Astrocyte (in vitro differentiated cells and primary cell): ENCODE data around the gene ESAM. TPM values are rescaled to one million over a fixed set of nuclear protein-coding genes. Genes with fewer than 3 reads are reported as not detected.

Experiments
- DNase-seq: peaks from one replicate; pipeline ENCODE4 v3.0.0-alpha.2; 2010; ENCODE audit warnings: low read depth
- FAIRE-seq: peaks from 2 replicates; lab custom pipeline; 2011; peaks lifted over from hg19 to GRCh38; lab: Jason Lieb, UNC
- H2AFZ ChIP-seq: 2 replicates; pipeline ENCODE4 v1.6.0; 2012; ENCODE audit warnings: low read depth, low read length, inconsistent platforms
- H3K27ac ChIP-seq: 2 replicates; pipeline ENCODE4 v1.5.1; 2011; ENCODE audit warnings: low read depth, low read length, inconsistent platforms
- H3K27me3 ChIP-seq: 2 replicates; pipeline ENCODE4 v1.6.0; 2011; ENCODE audit warnings: low read length, inconsistent platforms; ENCODE audit not compliant: insufficient read depth
- H3K36me3 ChIP-seq: 2 replicates; pipeline ENCODE4 v1.5.1; 2011; ENCODE audit warnings: low read length, inconsistent platforms; ENCODE audit not compliant: insufficient read depth
- H3K4me1 ChIP-seq: 2 replicates; pipeline ENCODE4 v1.5.1; 2011; ENCODE audit warnings: low read length, inconsistent platforms; ENCODE audit not compliant: insufficient read depth
- H3K4me2 ChIP-seq: 2 replicates; pipeline ENCODE4 v1.6.0; 2012; ENCODE audit warnings: low read length, inconsistent platforms
- H3K4me3 ChIP-seq: 2 replicates; pipeline ENCODE4 v1.5.1; 2011; ENCODE audit warnings: low read depth, mild to moderate bottlenecking, low read length, inconsistent platforms; ENCODE audit not compliant: insufficient read depth
- H3K79me2 ChIP-seq: 2 replicates; pipeline ENCODE4 v1.6.0; 2012; ENCODE audit warnings: mild to moderate bottlenecking, low read length, inconsistent platforms; ENCODE audit not compliant: insufficient read depth
- H3K9ac ChIP-seq: 2 replicates; pipeline ENCODE4 v1.6.0; 2012; ENCODE audit warnings: mild to moderate bottlenecking, low read length, inconsistent platforms
- H3K9me3 ChIP-seq: 2 replicates; pipeline ENCODE4 v1.5.1; 2012; ENCODE audit warnings: low read depth, mild to moderate bottlenecking, low read length, inconsistent platforms; ENCODE audit not compliant: insufficient read depth
- H4K20me1 ChIP-seq: 2 replicates; pipeline ENCODE4 v1.6.0; 2012; ENCODE audit warnings: low read length, inconsistent platforms; ENCODE audit not compliant: insufficient read depth
- H3K27ac Mint-ChIP-seq: one replicate; pipeline ENCODE4 v1.8.0; 2021; ENCODE audit warnings: mild to moderate bottlenecking, mixed read lengths; ENCODE audit not compliant: unreplicated experiment
- H3K27me3 Mint-ChIP-seq: one replicate; pipeline ENCODE4 v1.8.0; 2021; ENCODE audit warnings: low read depth, mixed read lengths; ENCODE audit not compliant: unreplicated experiment
- H3K36me3 Mint-ChIP-seq: one replicate; pipeline ENCODE4 v1.8.0; 2021; ENCODE audit warnings: low read depth, mixed read lengths; ENCODE audit not compliant: unreplicated experiment
- H3K4me1 Mint-ChIP-seq: one replicate; pipeline ENCODE4 v1.8.0; 2021; ENCODE audit warnings: low read depth, mixed read lengths; ENCODE audit not compliant: unreplicated experiment
- H3K4me3 Mint-ChIP-seq: one replicate; pipeline ENCODE4 v1.8.0; 2021; ENCODE audit warnings: mild to moderate bottlenecking, moderate library complexity, mixed read lengths; ENCODE audit not compliant: unreplicated experiment
- H3K9me3 Mint-ChIP-seq: one replicate; pipeline ENCODE4 v1.8.0; 2021; ENCODE audit warnings: mild to moderate bottlenecking, mixed read lengths; ENCODE audit not compliant: unreplicated experiment
- EZH2 ChIP-seq: IDR thresholded peaks from 2 replicates; pipeline ENCODE4 v1.6.1; 2012; ENCODE audit warnings: mild to moderate bottlenecking, low read length, inconsistent platforms; ENCODE audit not compliant: insufficient read depth
- total RNA-seq: library from RNA; stranded (reverse); gene quantifications from 2 replicates; pipeline ENCODE4 v1.2.1, GENCODE V29; 2021
- TF ChIP-seq, protein P1 (sequence below): IDR thresholded peaks from 2 replicates; pipeline ENCODE4 v1.5.1; 2011; ENCODE audit warnings: low read depth, mild to moderate bottlenecking, inconsistent platforms, low read length, moderate library complexity; ENCODE audit not compliant: insufficient read depth

ESAM gene
- total RNA-seq, 1 donor from 2014 or later, result 22.0 TPM

DNA sequence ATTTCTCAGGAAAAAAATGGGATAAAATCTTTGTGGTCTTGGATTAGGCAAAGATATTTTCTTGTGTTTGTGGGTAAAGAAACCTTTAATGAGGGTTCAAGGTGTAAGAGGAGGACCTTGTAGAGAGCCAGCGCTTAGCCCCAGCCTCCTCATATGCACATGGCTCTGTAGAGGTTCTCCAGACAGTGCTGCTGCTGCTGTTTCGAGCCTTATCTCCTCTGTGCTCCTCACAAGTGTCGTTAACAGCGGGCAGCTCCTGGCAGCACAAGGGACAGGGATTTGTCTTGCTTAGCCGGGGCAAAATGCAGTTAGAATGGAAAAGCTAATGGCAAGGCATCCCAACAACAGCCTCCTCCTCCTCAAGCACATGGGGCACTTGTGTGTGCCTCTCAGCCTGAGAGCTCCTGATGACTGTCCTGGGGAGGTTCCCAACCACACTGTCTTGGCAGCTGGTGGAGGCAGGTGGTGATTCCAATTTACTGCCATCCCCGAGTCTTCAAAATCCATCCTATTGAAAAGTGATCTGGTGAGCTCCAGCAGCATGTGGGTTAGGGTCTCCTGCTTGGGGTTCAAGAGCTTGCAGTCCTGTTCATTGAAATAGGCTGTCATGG lies 45.7 kb upstream of the ESAM start:
- H3K79me2 ChIP-seq, result no peaks in the 10 kb centered on the region
- H3K27me3 ChIP-seq, result no peaks in the 10 kb centered on the region
- H4K20me1 ChIP-seq, result no peaks in the 10 kb centered on the region
- H3K36me3 ChIP-seq, result no peaks in the 10 kb centered on the region
- no peak overlapping the region for H3K9ac ChIP-seq
- no peak overlapping the region for H3K4me3 Mint-ChIP-seq
- no peak for DNase-seq
- H3K4me3 ChIP-seq, result no peak overlapping the region
- H3K4me1 Mint-ChIP-seq, result peaks cover 3% of the 10 kb centered on the region
- no peak overlapping the region for H2AFZ ChIP-seq
- H3K27ac ChIP-seq, result no peak overlapping the region
- H3K4me1 ChIP-seq, result no peaks in the 10 kb centered on the region
- no peak overlapping the region for H3K27ac Mint-ChIP-seq
- no peak for FAIRE-seq
- no peaks in the 10 kb centered on the region for H3K9me3 ChIP-seq
- no peak for TF ChIP-seq EZH2
- TF ChIP-seq, protein P1, sequence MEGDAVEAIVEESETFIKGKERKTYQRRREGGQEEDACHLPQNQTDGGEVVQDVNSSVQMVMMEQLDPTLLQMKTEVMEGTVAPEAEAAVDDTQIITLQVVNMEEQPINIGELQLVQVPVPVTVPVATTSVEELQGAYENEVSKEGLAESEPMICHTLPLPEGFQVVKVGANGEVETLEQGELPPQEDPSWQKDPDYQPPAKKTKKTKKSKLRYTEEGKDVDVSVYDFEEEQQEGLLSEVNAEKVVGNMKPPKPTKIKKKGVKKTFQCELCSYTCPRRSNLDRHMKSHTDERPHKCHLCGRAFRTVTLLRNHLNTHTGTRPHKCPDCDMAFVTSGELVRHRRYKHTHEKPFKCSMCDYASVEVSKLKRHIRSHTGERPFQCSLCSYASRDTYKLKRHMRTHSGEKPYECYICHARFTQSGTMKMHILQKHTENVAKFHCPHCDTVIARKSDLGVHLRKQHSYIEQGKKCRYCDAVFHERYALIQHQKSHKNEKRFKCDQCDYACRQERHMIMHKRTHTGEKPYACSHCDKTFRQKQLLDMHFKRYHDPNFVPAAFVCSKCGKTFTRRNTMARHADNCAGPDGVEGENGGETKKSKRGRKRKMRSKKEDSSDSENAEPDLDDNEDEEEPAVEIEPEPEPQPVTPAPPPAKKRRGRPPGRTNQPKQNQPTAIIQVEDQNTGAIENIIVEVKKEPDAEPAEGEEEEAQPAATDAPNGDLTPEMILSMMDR, result no peak
- no peaks in the 10 kb centered on the region for H3K27me3 Mint-ChIP-seq
- peaks cover 2% of the 10 kb centered on the region for H3K9me3 Mint-ChIP-seq
- H3K36me3 Mint-ChIP-seq, result peaks cover 6% of the 10 kb centered on the region
- H3K4me2 ChIP-seq, result no peak overlapping the region

DNA sequence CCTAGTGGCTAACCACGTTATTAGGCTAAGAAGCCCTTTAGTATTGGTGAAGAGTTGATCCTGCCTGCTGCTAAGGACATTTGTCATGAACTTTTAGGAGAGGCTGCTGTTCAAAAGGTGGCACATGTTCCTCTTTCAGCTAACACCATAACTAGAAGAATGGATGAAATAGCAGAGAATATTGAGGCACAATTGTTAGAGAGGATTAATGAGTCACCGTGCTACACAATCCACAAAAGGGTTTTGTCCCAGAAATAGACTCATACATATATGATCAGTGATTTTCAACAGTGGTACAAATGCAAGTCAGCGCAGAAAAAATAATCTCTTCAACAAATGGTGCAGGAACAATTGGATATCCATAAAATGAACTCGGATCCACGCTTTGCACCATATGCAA lies 45.1 kb upstream of the ESAM start:
- H3K79me2 ChIP-seq, result no peaks in the 10 kb centered on the region
- no peak overlapping the region for H3K9ac ChIP-seq
- H3K4me3 Mint-ChIP-seq, result no peak overlapping the region
- H3K4me1 ChIP-seq, result no peaks in the 10 kb centered on the region
- no peaks in the 10 kb centered on the region for H4K20me1 ChIP-seq
- peaks cover under 1% of the 10 kb centered on the region for H3K4me1 Mint-ChIP-seq
- no peak overlapping the region for H3K27ac ChIP-seq
- DNase-seq (no peak), FAIRE-seq (no peak)
- peaks cover 6% of the 10 kb centered on the region for H3K36me3 Mint-ChIP-seq
- peaks cover 2% of the 10 kb centered on the region for H3K9me3 Mint-ChIP-seq
- TF ChIP-seq, protein P1, result no peak
- no peak for TF ChIP-seq EZH2
- no peaks in the 10 kb centered on the region for H3K9me3 ChIP-seq
- H3K27me3 Mint-ChIP-seq, result no peaks in the 10 kb centered on the region
- no peak overlapping the region for H3K27ac Mint-ChIP-seq
- no peak overlapping the region for H2AFZ ChIP-seq
- no peak overlapping the region for H3K4me3 ChIP-seq
- no peaks in the 10 kb centered on the region for H3K36me3 ChIP-seq
- no peak overlapping the region for H3K4me2 ChIP-seq
- no peaks in the 10 kb centered on the region for H3K27me3 ChIP-seq

DNA sequence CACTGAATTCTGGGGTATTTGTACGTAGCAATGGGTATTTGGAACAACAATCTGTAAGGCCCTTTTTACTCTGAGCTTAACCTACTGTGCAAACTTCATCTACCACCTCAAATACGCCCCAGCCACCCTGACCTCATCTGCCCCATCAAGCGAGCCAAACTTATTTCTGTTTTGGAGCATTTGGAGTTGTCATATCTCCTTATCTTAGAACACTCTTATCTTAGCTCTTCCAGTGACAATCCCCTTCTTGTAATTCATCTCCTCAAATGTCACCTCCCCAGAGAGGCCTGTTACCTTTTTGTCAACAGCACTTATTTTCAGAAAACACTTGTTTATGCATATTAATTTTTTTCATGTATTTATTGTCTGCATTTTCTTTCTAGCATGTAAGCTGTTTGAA lies 42.8 kb upstream of the ESAM start:
- Mint-ChIP-seq H3K9me3 (peaks cover 2% of the 10 kb centered on the region), H3K27me3 (no peaks in the 10 kb centered on the region), H3K36me3 (peaks cover 8% of the 10 kb centered on the region), H3K4me1 (peaks cover 9% of the 10 kb centered on the region), H3K27ac (no peak overlapping the region), H3K4me3 (no peak overlapping the region)
- Histone ChIP-seq H3K4me3 (no peak overlapping the region), H3K9ac (no peak overlapping the region), H3K9me3 (no peaks in the 10 kb centered on the region), H3K36me3 (no peaks in the 10 kb centered on the region), H3K27me3 (no peaks in the 10 kb centered on the region), H3K27ac (no peak overlapping the region), H4K20me1 (no peaks in the 10 kb centered on the region), H3K4me1 (peaks cover 9% of the 10 kb centered on the region), H3K4me2 (no peak overlapping the region), H2AFZ (no peak overlapping the region), H3K79me2 (peaks cover 4% of the 10 kb centered on the region)
- FAIRE-seq (no peak), DNase-seq (no peak)
- TF ChIP-seq, protein P1, result no peak
- TF ChIP-seq EZH2, result no peak
